HL-60 (cell line): Measurements from ENCODE around the gene ACP3.

Source experiments
- CTCF ChIP-seq: IDR thresholded peaks from one replicate; pipeline ENCODE4 v1.5.1; 2011; ENCODE audit warnings: low read length, control low read depth, inconsistent platforms; ENCODE audit not compliant: insufficient read depth
- GABPA ChIP-seq: IDR thresholded peaks from 2 replicates; pipeline ENCODE4 v1.6.1; 2012; ENCODE audit warnings: low read depth
- POLR2AphosphoS5 ChIP-seq: IDR thresholded peaks from 2 replicates; pipeline ENCODE4 v1.6.1; 2012; ENCODE audit warnings: low read depth
- REST ChIP-seq: IDR thresholded peaks from 2 replicates; pipeline ENCODE4 v1.6.1; 2012; ENCODE audit warnings: low read depth; ENCODE audit not compliant: insufficient replicate concordance

- TF ChIP-seq CTCF (no peak), POLR2AphosphoS5 (peak; percentile 84), GABPA (peak; percentile 43; the same call in 1 of the 2 replicates), REST (peak; percentile 49)
Observed at GRCh38 chr3:132290833-132291232, 26.4 kb upstream of the ACP3 start.
